IMR-90 (cell line): ENCODE data around the gene LCE1F. TPM values are rescaled to one million over a fixed set of nuclear protein-coding genes. Genes with fewer than 3 reads are reported as not detected.

ENCODE experiments used
- ATAC-seq: fragments of 200-7000 bp; cut with Tn5 transposase; 2 replicates; pipeline ENCODE4 v1.9.1; 2020; ENCODE audit warnings: low read depth, mild to moderate bottlenecking, moderate library complexity
- BruUV-seq: library from RNA; stranded (reverse); fragments of 400-500 nt; replicated peaks from 2 replicates; lab custom pipeline; 2021; lab: Mats Ljungman, UMichigan
- CTCF ChIA-PET: fragments of 300-600 bp; formaldehyde crosslinking; extraction: SDS; loops from one replicate; lab custom pipeline; 2021; ENCODE audit warnings: antibody characterized with exemption; lab: Yijun Ruan, JAX
- POLR2A ChIA-PET: fragments of 300-600 bp; sonication (Branson Sonifier 250); formaldehyde crosslinking; loops from one replicate; lab custom pipeline; 2022; ENCODE audit warnings: antibody characterized with exemption; ENCODE audit not compliant: unreplicated experiment; lab: Charles Lee
- DNase-seq: peaks from one replicate; pipeline ENCODE4 v3.0.0; 2013
- H2AFZ ChIP-seq: replicated peaks from 2 replicates; pipeline ENCODE3; 2013; ENCODE audit warnings: low read length, mild to moderate bottlenecking; ENCODE audit not compliant: poor library complexity
- H2AK5ac ChIP-seq: 2 replicates; pipeline ENCODE4 v1.6.1; 2013; ENCODE audit warnings: low read depth, low read length, inconsistent platforms
- H2AK9ac ChIP-seq: replicated peaks from 2 replicates; pipeline ENCODE3; 2013; ENCODE audit warnings: mild to moderate bottlenecking, low read depth, low read length, moderate library complexity; ENCODE audit not compliant: poor library complexity
- H2BK120ac ChIP-seq: 2 replicates; pipeline ENCODE4 v1.6.1; 2013; ENCODE audit warnings: low read depth, low read length, inconsistent platforms
- H2BK15ac ChIP-seq: 3 replicates; pipeline ENCODE4 v1.6.1; 2013; ENCODE audit warnings: low read depth, low read length, inconsistent platforms
- H2BK20ac ChIP-seq: 2 replicates; pipeline ENCODE4 v1.6.1; 2013; ENCODE audit warnings: low read depth, mild to moderate bottlenecking, inconsistent platforms, low read length, moderate library complexity
- H2BK5ac ChIP-seq: 2 replicates; pipeline ENCODE4 v1.6.1; 2013; ENCODE audit warnings: mild to moderate bottlenecking, low read depth, low read length, inconsistent platforms; ENCODE audit not compliant: poor library complexity, severe bottlenecking
- H3K14ac ChIP-seq: replicated peaks from 2 replicates; pipeline ENCODE4 v1.6.1; 2013; ENCODE audit warnings: low read depth, low read length, inconsistent platforms
- H3K18ac ChIP-seq: 2 replicates; pipeline ENCODE4 v1.6.1; 2013; ENCODE audit warnings: low read depth, low read length, control low read depth
- H3K23ac ChIP-seq: 2 replicates; pipeline ENCODE4 v1.6.1; 2013; ENCODE audit warnings: low read depth, low read length, inconsistent platforms
- H3K27ac ChIP-seq: 2 replicates; pipeline ENCODE4 v1.5.1; 2013; ENCODE audit warnings: mild to moderate bottlenecking, control low read depth, low read length; ENCODE audit not compliant: insufficient read depth
- H3K27me3 ChIP-seq: 2 replicates; pipeline ENCODE4 v1.6.1; 2013; ENCODE audit warnings: low read length; ENCODE audit not compliant: control insufficient read depth, insufficient read depth
- H3K36me3 ChIP-seq: 2 replicates; pipeline ENCODE4 v1.6.1; 2013; ENCODE audit warnings: low read length, mixed read lengths; ENCODE audit not compliant: control insufficient read depth, insufficient read depth
- H3K4ac ChIP-seq: 2 replicates; pipeline ENCODE4 v1.6.1; 2013; ENCODE audit warnings: low read depth, low read length, inconsistent platforms
- H3K4me1 ChIP-seq: 2 replicates; pipeline ENCODE4 v1.6.1; 2013; ENCODE audit warnings: low read length, mixed read lengths; ENCODE audit not compliant: control insufficient read depth, insufficient read depth
- H3K4me2 ChIP-seq: 2 replicates; pipeline ENCODE4 v1.6.1; 2013; ENCODE audit warnings: low read depth, mild to moderate bottlenecking, control low read depth, low read length, moderate library complexity
- H3K4me3 ChIP-seq: 2 replicates; pipeline ENCODE4 v1.5.1; 2013; ENCODE audit warnings: low read depth, mild to moderate bottlenecking, control low read depth, low read length, moderate library complexity; ENCODE audit not compliant: insufficient read depth
- H3K56ac ChIP-seq: 2 replicates; pipeline ENCODE4 v1.6.1; 2013; ENCODE audit warnings: low read length, inconsistent platforms; ENCODE audit not compliant: insufficient read depth; ENCODE audit errors: extremely low read depth
- H3K79me1 ChIP-seq, 2 experiments: 2 replicates each; pipeline ENCODE4 v1.6.1; 2013; ENCODE audit warnings: low read length in 2 of 2, inconsistent platforms in 1 of 2, low read depth in 1 of 2
- H3K9ac ChIP-seq: 2 replicates; pipeline ENCODE4 v1.6.1; 2013; ENCODE audit warnings: low read depth, low read length, control low read depth
- H3K9me1 ChIP-seq: 2 replicates; pipeline ENCODE4 v1.6.1; 2013; ENCODE audit warnings: low read length, inconsistent platforms; ENCODE audit not compliant: insufficient read depth
- H3K9me3 ChIP-seq: 2 replicates; pipeline ENCODE4 v1.6.1; 2013; ENCODE audit warnings: low read length; ENCODE audit not compliant: control insufficient read depth, insufficient read depth
- H4K20me1 ChIP-seq: 2 replicates; pipeline ENCODE4 v1.6.1; 2013; ENCODE audit warnings: low read length, inconsistent platforms; ENCODE audit not compliant: insufficient read depth
- H4K5ac ChIP-seq: 2 replicates; pipeline ENCODE4 v1.6.1; 2013; ENCODE audit warnings: mild to moderate bottlenecking, low read depth, low read length, control low read depth
- H4K8ac ChIP-seq, 2 experiments: 2 replicates each; pipeline ENCODE4 v1.6.1; 2013; ENCODE audit warnings: low read depth in 2 of 2, low read length in 2 of 2, control low read depth in 1 of 2, inconsistent platforms in 1 of 2
- H4K91ac ChIP-seq: 2 replicates; pipeline ENCODE4 v1.6.1; 2013; ENCODE audit warnings: low read depth, low read length, inconsistent platforms; ENCODE audit not compliant: insufficient read depth
- BHLHE40 ChIP-seq: fragments of 150-350 bp; IDR thresholded peaks from 2 replicates; pipeline ENCODE4 v1.6.1; 2016; ENCODE audit warnings: mild to moderate bottlenecking, low read depth, low read length
- CEBPB ChIP-seq: IDR thresholded peaks from 2 replicates; pipeline ENCODE4 v1.6.1; 2012; ENCODE audit warnings: low read depth, low read length, improper control_type of control experiment
- FOS ChIP-seq: fragments of 150-350 bp; IDR thresholded peaks from 2 replicates; pipeline ENCODE4 v1.6.1; 2016; ENCODE audit warnings: low read depth, low read length
- MXI1 ChIP-seq: IDR thresholded peaks from 2 replicates; pipeline ENCODE4 v1.6.1; 2012; ENCODE audit warnings: low read depth, mild to moderate bottlenecking, low read length, moderate library complexity, borderline replicate concordance
- NFE2L2 ChIP-seq: fragments of 150-350 bp; IDR thresholded peaks from 2 replicates; pipeline ENCODE4 v1.6.1; 2016; ENCODE audit warnings: low read depth, mild to moderate bottlenecking, low read length
- RAD21 ChIP-seq: IDR thresholded peaks from 2 replicates; pipeline ENCODE4 v1.6.1; 2012; ENCODE audit warnings: low read length, improper control_type of control experiment
- RFX5 ChIP-seq: IDR thresholded peaks from 2 replicates; pipeline ENCODE4 v1.8.0; 2012; ENCODE audit warnings: low read depth, mild to moderate bottlenecking, low read length, moderate library complexity
- WGBS, 2 experiments: methylation state at CpG; one replicate each; pipeline versions ENCODE4 v1.1.5 to v1.1.7; 2013; ENCODE audit warnings: missing lambda C conversion rate in 2 of 2; ENCODE audit not compliant: insufficient read length in 1 of 2; ENCODE audit errors: extremely low coverage in 2 of 2; 5-methylcytosine and 5-hydroxymethylcytosine counted together
- dilution Hi-C: fragments of 300-500 bp; cut with HindIII; formaldehyde crosslinking; loops from one replicate; pipeline ENCODE4 v1.14.3; 2018; ENCODE audit warnings: low sequenced_read_pairs; ENCODE audit not compliant: unreplicated experiment
- in situ Hi-C: fragments of 300-500 bp; cut with MboI; formaldehyde crosslinking; loops from 3 replicates; pipeline ENCODE4 v1.14.3; 2019; ENCODE audit warnings: low sequenced_read_pairs, inconsistent platforms, mixed read lengths
- intact Hi-C: fragments of 100-400 bp; cut with micrococcal nuclease; formaldehyde crosslinking; loops from 2 replicates; pipeline ENCODE4 v1.10.0; 2022
- polyA plus RNA-seq, 3 experiments: library from polyadenylated mRNA; depleted of rRNA; stranded (reverse); fragments of >200 nt; gene quantifications; 2 replicates each; pipeline ENCODE4 v1.2.3, GENCODE V29; 2012; ENCODE audit warnings: low replicate concordance in 1 of 3
- total RNA-seq: library from RNA; depleted of rRNA; stranded (reverse); fragments of >200 nt; gene quantifications from 2 replicates; pipeline ENCODE4 v1.2.3, GENCODE V29; 2012
- TF ChIP-seq, protein P1 (sequence below): fragments of 150-350 bp; IDR thresholded peaks from 2 replicates; pipeline ENCODE4 v1.6.1; 2016; ENCODE audit warnings: low read depth, mild to moderate bottlenecking, low read length, moderate library complexity, borderline replicate concordance
- TF ChIP-seq, protein P2 (sequence below): fragments of 150-350 bp; IDR thresholded peaks from 2 replicates; pipeline ENCODE4 v1.6.1; 2017; ENCODE audit warnings: mild to moderate bottlenecking, antibody characterized with exemption, low read length, low read depth

The LCE1F gene
- total and polyA plus RNA-seq, 2 of the 4 experiments (the other 2 are of a cell fraction) = not detected

DNA sequence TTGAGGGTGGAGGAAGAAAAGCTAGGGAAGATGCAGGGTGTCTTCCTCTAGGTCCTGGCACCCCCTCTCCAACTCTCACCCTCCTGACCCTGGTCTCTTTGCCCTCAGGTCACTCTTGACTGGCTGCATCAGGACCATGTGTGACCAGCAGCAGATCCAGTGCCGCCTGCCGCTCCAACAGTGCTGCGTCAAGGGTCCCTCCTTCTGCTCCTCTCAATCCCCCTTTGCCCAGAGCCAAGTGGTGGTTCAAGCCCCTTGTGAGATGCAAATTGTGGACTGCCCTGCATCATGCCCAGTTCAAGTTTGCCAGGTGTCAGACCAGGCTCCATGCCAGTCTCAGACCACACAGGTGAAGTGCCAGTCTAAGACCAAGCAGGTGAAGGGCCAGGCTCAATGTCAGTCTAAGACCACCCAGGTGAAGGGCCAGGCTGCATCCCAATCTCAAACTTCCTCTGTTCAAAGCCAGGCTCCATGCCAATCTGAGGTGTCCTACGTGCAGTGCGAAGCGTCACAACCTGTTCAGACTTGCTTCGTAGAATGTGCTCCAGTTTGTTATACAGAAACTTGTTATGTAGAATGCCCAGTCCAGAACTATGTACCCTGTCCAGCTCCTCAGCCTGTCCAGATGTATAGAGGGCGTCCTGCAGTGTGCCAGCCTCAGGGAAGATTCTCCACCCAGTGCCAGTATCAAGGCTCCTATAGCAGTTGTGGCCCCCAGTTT, 15.3 kb upstream of the LCE1F start:
- no CpG with 5 or more reads among the region's 8 CpGs for WGBS, 2 experiments

More for the DNA sequence above, 15.3 kb upstream of the LCE1F start:
- ChIA-PET CTCF (no interaction called here), POLR2A (no interaction called here)
- no peak overlapping the region for H2BK120ac ChIP-seq
- H4K5ac ChIP-seq = no peak overlapping the region
- no peak overlapping the region for H3K18ac ChIP-seq
- no peak overlapping the region for H3K9ac ChIP-seq
- no peak overlapping the region for H2AFZ ChIP-seq
- intact Hi-C loops (no loop called here), dilution Hi-C loops (no loop called here), in situ Hi-C loops (no loop called here)
- H3K9me3 ChIP-seq = no peaks in the 10 kb centered on the region; the same call in 1 of the 2 replicates
- H3K27ac ChIP-seq = no peak overlapping the region
- no peak overlapping the region for H3K14ac ChIP-seq
- H2AK5ac ChIP-seq = no peak overlapping the region
- no peaks in the 10 kb centered on the region for H3K9me1 ChIP-seq
- H2AK9ac ChIP-seq = no peak overlapping the region
- no peak overlapping the region for H4K8ac ChIP-seq
- H3K4me2 ChIP-seq = no peak overlapping the region
- DNase-seq (no peak), ATAC-seq (no peak)
- no peak overlapping the region for H3K4me3 ChIP-seq
- H2BK15ac ChIP-seq = no peak overlapping the region; the same call in 2 of the 3 replicates
- H3K79me1 ChIP-seq = no peaks in the 10 kb centered on the region
- H3K23ac ChIP-seq = no peak overlapping the region
- no peak overlapping the region for H3K4ac ChIP-seq
- H4K20me1 ChIP-seq = no peaks in the 10 kb centered on the region
- no peak overlapping the region for H4K91ac ChIP-seq
- no peak overlapping the region for H2BK5ac ChIP-seq
- no TSS peak for BruUV-seq
- no peaks in the 10 kb centered on the region for H3K36me3 ChIP-seq
- no peak overlapping the region for H2BK20ac ChIP-seq
- TF ChIP-seq MXI1 (no peak), BHLHE40 (no peak), RAD21 (no peak), FOS (no peak), RFX5 (no peak), NFE2L2 (no peak), CEBPB (no peak)
- TF ChIP-seq, protein P1, sequence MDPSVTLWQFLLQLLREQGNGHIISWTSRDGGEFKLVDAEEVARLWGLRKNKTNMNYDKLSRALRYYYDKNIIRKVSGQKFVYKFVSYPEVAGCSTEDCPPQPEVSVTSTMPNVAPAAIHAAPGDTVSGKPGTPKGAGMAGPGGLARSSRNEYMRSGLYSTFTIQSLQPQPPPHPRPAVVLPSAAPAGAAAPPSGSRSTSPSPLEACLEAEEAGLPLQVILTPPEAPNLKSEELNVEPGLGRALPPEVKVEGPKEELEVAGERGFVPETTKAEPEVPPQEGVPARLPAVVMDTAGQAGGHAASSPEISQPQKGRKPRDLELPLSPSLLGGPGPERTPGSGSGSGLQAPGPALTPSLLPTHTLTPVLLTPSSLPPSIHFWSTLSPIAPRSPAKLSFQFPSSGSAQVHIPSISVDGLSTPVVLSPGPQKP = no peak
- TF ChIP-seq, protein P2, sequence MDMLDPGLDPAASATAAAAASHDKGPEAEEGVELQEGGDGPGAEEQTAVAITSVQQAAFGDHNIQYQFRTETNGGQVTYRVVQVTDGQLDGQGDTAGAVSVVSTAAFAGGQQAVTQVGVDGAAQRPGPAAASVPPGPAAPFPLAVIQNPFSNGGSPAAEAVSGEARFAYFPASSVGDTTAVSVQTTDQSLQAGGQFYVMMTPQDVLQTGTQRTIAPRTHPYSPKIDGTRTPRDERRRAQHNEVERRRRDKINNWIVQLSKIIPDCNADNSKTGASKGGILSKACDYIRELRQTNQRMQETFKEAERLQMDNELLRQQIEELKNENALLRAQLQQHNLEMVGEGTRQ = no peak
- H3K4me1 ChIP-seq = no peaks in the 10 kb centered on the region
- H3K56ac ChIP-seq = no peak overlapping the region
- H3K27me3 ChIP-seq = no peaks in the 10 kb centered on the region
